ENCODE measurements around the gene ALG2.
"Not testable (repeated sequence)": the region's sequence is repeated elsewhere in the genome, so short reads cannot be mapped to it uniquely, and the experiment has no call there.

The ALG2 gene

GRCh38 chr9:99237849-99238248, 16.1 kb upstream of the ALG2 start:
- not testable (repeated sequence) for DNase-seq (ENCODE audit: low spot score)

GRCh38 chr9:99237356-99237755, 15.6 kb upstream of the ALG2 start:
- no peak for DNase-seq (ENCODE audit: low spot score)

GRCh38 chr9:99235926-99236634, 14.3 kb upstream of the ALG2 start:
- DNase-seq (ENCODE audit: low spot score), result no peak

DNA sequence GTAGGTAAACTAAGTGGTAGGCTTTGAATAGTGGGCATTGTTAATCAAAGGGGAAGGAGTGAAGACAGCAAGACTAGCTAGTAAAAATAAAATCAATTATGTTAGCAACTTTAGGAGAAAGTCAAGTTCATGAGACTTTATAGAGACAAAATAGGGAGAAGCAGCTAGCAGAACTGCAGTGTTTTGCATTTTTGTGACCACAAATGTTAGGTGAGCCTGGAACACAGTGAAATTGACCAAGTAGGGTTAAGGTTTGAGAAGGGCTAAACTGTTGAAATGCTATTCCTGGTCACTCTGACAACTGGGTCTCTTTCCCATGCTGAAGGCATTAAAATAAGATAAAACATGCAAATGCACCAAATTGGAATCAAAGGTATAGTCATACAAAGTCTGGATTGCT, 13.3 kb upstream of the ALG2 start:
- DNase-seq (ENCODE audit: low spot score), result no peak

DNA sequence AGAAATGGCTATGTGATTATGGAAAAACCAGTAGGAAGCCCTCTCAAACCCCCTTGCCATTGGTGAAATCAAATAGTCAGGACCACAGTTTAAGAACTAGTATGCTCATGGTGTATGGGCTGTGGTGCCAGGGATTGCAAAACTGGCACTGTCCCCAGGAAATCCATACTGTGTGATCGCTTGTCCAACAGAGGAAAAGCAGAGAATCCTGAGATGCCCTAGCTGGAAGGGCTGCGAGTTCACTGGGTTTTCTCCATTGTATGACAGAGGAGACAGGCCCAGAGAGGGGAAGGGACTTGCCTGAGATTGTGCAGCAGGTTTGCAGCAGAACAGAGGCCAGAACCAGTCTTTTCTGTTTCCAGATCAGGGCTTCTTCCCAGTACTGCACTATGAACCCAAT, 12.9 kb upstream of the ALG2 start:
- no peak for DNase-seq (ENCODE audit: low spot score)

DNA sequence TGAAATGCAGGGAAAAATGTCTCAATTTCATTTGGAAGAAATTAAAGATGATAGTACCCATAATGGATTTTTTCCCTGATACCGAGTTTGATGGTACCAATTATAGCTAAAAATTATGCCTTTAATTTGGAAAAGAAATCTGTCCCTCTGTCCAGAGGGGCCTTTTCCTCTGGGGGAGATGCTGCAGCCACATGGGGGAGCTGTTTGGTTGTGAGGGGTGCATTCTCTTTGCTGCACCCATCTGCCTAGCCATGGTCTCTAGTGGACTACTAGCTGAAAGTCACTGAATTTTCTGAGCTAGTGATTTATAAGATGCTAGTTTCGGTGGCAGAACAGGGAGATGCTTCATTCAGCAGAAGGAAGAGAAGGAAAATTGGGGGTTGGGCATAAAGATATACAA, 10.0 kb upstream of the ALG2 start:
- peak; percentile 22 for DNase-seq (ENCODE audit: low spot score)

GRCh38 chr9:99230206-99230605, 8.5 kb upstream of the ALG2 start:
- no peak for DNase-seq (ENCODE audit: low spot score)

DNA sequence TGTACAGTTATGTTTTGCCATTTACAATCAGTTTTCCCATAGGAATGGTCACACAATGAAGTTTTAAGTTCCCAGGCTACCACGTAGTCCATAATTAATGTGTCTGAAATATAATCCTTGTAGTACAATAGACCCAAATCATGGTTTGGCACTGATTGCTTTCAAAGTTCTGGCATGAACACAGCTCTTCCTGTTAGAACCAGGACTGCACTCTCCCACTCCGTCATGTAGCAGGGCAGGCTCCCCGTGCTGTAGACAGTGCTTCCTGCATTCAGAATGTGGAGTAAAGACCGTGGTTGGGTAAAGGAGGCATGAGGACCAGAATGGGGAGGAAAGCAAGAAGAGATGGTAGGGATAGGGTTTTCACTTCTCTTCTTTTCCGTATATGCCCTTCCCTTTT, 4.3 kb upstream of the ALG2 start:
- DNase-seq (ENCODE audit: low spot score), result no peak

- no peak for DNase-seq (ENCODE audit: low spot score)
Measured at GRCh38 chr9:99224445-99224844, 2.7 kb upstream of the ALG2 start.

DNA sequence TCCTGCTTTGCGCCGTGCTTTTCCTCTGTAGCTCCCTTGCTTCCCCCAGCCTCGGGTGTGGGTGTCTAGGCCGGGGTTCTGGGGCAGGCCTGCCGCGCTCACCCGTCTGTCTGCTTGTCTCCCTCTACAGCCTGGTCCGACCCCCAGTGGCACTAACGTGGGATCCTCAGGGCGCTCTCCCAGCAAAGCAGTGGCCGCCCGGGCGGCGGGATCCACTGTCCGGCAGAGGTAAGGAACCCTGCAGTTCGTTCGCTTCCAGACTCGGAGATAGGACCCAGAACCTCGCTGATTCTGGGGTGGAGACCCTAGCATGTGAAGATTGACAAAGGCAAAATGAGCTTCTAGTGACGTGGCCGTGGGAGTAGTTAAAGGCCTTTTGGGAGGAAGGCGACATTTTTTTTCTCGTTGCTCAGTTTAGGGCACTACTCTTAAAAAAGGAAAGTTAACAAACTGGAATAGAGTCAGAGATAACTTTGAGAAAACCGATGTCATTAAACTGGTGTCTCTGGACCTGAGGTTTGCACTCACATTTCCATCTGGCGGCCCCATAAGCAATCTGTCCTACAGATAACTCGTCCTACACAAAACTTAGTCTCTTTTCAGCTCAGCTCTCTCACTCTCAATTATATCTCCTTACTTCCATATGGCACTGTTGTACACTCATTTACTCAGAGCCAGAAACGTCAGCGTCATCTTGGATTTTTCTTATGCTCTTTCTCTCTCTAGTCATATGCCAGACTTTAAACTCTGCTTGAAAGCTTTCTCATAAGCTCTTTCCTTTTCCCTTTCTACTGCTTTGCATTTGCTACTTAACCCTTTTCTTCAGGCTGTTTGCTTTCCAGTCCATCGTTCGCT, 901 bp upstream of the ALG2 start:
- peak; percentile 68 for DNase-seq (ENCODE audit: low spot score)

GRCh38 chr9:99221266-99221620, 499 bp downstream of the ALG2 start:
- DNase-seq (ENCODE audit: low spot score), result peak; percentile 9

- peak; percentile 22 for DNase-seq (ENCODE audit: low spot score)
Measured at GRCh38 chr9:99220011-99220410, 1.7 kb downstream of the ALG2 start.

DNA sequence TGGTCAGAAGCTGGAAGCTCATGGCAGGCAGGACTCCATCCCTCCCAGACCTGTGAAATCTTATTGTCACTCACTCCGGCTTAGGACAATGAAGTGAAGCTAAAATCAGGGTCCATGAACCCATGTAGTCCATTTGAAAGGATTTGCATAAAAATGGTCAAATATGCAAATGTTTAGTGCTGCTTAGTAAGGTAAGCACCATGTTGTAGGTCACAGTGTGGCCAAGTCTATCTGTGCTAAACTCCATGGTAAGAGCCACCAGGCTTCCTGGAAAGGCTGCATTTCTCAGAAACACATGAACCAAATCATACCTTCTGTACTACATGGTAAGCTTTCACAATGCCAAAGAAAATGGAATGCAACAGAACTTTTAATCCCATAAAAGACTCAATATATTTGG, 5.7 kb downstream of the ALG2 start:
- no peak for DNase-seq (ENCODE audit: low spot score)

DNA sequence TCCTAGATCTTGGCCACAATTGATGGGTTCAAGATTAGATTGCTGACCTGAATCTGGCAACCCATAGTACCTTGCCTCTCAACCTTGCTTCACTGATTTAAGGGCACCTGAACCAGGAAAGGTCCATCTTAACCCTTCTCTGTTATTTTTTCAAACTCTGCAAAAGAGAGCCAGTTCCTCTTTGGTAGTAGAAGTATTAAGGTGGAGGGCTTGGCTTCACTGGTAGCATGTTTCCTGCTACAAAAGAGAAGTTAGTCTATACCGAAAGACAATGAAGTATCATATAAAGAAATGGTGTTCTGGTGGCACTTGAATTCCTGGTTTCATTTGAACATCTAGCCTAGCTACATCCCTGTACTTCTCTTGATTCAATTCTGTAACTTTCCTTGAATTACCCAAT, 8.5 kb downstream of the ALG2 start:
- no peak for DNase-seq (ENCODE audit: low spot score)

- DNase-seq (ENCODE audit: low spot score), result no peak
Measured at GRCh38 chr9:99211746-99212145, 10.0 kb downstream of the ALG2 start.

DNA sequence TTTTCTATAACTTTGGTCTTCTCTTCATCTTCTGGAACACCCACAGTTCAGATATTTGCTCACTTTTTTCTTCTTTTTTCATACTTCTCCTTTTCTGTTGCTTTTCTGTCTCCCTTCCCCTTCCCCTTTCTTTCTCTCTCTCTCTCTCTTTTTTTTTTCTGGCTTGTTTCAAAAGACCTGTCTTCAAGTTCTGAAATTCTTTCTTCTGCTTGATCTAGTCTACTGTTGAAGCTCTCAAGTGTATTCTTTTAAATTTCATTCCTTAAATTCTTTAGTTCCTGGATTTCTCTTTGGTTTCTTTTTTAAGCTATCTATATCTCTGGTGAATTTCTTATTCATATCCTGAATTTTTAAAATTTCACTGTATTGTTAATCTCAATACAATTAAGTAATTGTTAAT, 11.2 kb downstream of the ALG2 start:
- no peak for DNase-seq (ENCODE audit: low spot score)

GRCh38 chr9:99201603-99202002, 20.1 kb downstream of the ALG2 start:
- no peak for DNase-seq (ENCODE audit: low spot score)

- no peak for DNase-seq (ENCODE audit: low spot score)
Measured at GRCh38 chr9:99199938-99200539, 21.7 kb downstream of the ALG2 start.

DNA sequence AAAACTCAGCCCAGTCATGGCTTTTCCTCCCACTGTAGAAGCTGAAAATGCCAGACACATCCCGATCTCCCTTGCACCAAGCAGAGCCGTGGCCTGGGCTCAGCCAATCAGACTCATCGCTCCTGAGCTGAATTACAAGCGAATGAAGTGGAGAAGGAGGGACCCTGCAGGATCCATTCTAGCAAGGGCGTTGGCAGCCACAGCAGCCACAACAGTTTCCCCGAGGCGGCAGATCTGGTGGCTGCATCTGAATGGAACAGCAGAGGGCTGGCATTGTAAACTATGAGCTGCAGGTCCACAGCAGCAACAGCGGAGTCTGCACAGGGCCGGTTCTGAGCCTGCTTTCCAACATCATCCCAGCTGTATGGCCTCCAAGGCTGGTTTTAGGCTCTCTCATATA, 23.8 kb downstream of the ALG2 start:
- no peak for DNase-seq (ENCODE audit: low spot score)

DNA sequence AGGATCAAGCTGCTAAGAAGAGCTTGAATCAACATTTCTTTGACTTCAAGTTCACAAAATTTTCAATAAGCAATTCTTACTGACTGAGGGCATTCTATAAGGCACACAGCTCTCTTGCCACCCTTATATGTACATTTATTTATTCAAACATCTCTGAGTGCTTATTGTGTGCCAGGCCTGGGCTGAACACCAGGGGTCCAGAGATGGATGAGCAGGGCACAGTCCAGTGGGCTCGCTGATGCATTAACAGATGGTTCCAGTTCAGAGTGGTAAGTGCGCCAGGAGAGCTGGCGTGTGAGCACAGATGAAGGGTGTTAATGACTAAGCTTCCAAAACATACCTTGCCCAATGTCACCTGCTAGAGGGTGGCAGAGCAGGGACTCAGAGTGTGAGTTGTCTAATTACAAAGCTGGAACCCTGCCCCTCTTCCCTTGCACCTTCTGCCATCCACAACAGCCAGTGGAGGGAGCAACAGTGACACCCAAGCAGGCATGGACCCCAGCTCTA, 24.6 kb downstream of the ALG2 start:
- no peak for DNase-seq (ENCODE audit: low spot score)

GRCh38 chr9:99196484-99196883, 25.3 kb downstream of the ALG2 start:
- not testable (repeated sequence) for DNase-seq (ENCODE audit: low spot score)

GRCh38 chr9:99193466-99193821, 28.3 kb downstream of the ALG2 start:
- DNase-seq (ENCODE audit: low spot score), result no peak

DNA sequence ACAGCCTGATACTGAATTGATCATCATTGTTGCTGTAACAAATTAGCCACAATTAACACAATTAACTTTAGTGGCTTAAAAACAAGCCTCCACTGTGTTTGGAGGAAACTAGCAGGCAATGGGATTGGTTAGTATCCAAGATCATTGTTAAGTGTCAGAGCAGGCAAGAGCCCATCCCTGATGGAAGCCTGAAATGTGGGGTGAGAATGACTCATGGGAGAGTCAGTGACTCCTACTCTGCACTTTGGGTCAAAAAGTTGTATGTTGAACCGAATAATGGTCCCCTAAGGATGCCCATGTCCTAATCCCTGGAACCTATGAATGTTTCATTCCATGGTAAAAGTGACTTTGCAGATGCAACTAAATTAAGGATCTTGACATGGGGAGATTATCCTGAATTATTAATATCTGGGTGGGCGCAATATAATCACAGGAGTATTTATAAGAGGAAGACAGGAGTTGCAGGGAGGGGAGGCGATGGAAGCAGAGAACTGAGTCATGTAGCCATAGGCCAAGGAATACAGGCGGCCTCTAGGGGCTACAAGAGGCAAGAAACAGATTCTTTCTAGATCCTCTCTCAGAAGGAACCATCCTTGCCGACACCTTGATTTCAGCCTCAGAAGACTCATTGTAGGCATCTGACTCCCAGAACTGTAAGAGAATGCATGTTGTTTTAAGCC, 28.8 kb downstream of the ALG2 start:
- DNase-seq (ENCODE audit: low spot score), result peak; percentile 56
